RPMI8226 (cell line): ENCODE measurements around the gene MAGI1.

ENCODE experiments used
- DNase-seq: peaks from one replicate; pipeline ENCODE4 v3.0.0-alpha.2; 2015

MAGI1 gene

DNA sequence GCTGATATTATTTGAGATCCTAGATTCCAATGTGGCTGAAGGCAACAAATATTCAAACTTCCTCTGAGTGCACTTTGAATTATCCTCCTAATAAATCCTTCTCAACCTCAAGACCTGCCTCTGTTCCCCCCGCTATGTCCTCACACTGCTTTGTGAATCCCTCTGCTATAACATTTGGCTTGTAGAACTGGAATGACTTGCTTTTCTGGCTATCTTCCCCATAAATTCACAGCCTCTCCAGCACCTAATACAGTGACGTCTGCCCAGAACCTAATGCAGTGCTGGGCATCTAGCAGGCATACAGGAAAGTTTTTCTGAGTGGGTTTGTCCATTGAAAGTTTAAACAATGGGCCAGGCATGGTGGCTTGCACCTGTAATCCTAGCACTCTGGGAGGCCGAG, 707.0 kb downstream of the MAGI1 start:
- no peak for DNase-seq

DNA sequence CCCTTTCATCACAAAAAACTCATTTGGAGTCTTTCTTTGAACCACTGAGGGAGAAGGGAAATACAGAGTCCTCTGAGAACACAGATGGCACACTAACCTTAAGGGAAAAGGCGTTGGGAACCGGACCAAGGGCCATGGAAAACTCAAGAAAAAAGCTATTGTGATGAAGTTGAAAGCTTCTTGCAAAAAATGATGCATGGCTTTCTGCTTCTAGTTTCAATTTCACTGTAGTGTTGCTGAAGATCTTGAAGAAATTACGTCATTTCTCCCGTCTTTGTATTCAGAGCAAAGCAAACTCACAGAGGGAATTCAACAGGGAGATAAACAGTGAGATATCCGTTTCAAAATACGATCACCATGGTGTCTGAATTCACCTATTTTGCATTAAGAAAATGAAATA, 708.6 kb downstream of the MAGI1 start:
- no peak for DNase-seq

DNA sequence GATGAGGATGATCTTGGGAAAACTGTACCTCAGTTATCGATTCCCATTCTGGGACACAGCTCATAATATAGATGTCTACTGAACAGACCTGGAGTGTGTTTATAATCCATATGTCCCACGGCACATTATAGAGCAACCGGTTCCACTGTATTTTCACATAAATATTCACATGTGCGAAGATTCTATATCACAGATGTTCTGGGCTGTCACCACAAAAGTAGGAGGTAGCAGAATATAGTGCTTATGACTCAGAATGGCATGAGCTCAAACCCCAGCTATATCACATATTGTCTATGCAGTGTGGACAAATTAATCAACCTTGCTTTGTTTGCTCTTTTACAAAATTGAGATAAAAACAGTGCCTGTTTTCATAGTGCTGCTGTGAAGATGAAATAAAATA, 710.6 kb downstream of the MAGI1 start:
- no peak for DNase-seq

DNA sequence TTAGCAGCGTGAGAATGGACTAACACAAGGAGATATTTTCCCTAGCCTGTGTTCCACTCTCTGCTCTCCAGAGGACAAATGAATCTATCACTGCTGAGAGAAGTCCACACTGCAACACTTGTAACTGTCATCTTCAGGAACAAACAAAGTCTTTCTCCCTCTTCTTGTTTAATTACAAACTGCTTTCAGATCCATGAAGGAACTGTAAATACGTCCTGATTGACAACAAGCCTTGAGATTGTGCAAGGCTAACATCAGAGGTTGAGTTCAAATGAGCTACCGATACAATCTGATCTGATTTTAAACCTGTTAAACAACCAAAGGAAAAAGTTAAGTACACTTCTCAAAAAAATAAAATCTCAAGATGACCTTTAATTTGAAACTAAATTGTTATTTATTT, 712.1 kb downstream of the MAGI1 start:
- no peak for DNase-seq

DNA sequence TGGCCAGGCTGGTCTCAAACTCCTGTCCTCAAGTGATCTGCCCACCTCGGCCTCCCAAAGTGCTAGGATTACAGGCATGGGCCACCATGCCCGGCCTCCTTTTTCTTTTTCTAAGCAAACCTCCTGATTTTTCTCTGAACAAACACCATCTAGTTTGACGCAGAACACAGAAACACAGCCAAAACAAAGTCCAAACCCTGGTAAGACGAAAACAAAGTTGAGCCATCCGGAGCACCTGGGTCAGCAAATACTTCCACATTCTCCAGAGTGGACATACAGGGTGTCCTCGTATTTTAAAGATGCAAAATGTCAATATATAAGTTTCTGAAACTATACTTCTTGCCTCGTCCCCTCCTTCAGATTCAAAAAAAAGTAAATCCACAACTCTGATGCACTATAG, 715.8 kb downstream of the MAGI1 start:
- no peak for DNase-seq

DNA sequence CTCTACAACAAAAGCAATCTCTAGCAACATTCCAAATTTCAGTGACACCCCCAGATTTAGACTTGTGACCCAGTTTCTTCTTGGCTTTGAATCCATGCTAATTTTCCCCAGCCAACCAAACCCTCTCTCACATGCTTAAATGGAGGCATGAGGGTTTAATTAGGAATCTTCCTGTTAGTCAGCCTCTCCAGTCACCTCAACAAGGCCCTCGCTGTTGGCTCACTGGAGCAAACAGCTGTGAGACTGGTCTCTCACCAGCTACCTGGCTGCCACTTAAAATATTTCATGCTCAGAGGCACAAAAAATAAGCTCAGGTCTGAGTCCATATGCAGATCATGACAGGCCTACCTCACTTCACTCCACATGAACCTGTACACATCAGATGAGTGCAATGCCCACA, 720.5 kb downstream of the MAGI1 start:
- DNase-seq = no peak

DNA sequence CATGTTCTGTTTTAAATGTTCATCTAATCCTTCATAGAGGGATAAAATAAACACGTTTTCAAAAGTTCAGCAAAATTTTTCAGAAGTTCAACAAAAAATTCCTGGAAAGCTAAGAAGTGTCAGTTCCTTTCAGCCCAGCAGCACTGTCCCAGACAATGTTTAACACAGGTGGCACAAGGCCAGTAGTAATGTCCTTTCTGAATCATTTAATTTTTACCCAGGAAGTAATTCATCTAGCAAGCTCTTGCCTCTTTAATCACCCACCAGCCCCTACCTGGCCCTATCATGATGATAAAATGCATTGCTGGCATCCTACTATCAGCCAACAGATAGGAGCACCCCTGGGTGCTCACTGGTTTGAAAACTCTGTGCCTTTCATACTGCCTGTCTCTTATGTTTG, 723.8 kb downstream of the MAGI1 start:
- DNase-seq = no peak

DNA sequence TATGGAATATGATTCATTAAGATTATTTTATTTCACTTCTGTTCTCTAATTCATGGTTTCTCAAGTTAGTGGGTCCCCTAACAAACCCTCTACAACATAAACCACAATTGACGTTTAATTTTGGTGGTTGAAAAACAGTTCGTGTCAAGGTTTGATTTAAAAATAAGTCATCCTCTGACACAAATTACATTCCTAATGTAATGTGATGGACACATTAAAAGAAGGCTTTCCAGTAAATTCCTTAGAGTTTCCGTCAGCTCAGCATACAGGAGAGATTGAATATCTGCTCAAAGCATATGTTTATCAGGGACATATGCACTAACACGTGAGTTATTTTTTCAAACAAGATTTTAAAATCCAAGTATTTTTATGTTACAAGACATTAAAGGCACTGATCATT, 724.4 kb downstream of the MAGI1 start:
- no peak for DNase-seq

DNA sequence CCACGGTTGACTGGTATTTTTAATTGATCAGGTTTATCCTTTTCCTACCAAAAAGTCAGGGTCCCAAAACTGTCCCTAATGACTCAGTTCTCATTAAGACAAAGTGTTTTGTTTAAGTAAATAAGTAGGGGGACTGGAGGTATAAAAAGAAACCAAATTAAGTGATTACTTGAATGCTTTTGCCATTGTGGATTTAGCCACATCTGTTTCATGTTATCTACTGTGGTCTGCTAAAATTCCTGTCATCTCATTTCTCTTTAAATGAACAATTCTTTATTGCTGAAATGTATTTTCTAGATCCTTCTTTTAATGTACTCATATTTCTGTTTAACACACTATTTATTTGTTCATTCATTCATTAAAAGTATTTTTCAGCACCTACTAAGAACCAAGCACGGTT, 725.1 kb downstream of the MAGI1 start:
- DNase-seq = no peak

DNA sequence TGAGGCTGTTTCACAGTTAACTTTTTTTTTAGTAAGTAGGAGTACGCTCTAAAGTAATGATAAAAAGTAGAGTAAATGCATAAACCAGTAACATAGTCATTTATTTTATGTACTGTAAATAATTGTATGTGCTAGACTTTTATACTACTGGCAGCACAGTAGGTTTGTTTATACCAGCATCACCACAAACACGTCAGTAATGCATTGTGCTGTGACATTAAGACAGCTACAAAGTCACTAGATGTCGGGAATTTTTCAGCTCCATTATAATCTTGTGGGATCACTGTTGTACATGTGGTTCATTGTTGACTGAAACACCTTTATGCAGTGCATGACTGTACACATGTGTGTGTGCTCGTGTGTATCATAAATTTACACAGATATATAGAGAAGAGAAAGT, 732.9 kb downstream of the MAGI1 start:
- DNase-seq = no peak
